SJSA1 (cell line): ENCODE results near the gene RNU6-9. TPM values are rescaled to one million over a fixed set of nuclear protein-coding genes. Genes with fewer than 3 reads are reported as not detected.
"Not testable (repeated sequence)": the region's sequence is repeated elsewhere in the genome, so short reads cannot be mapped to it uniquely, and the experiment has no call there.

ENCODE experiments used
- DNase-seq, 2 experiments: peaks; one replicate each; pipeline ENCODE4 v3.0.0-alpha.2; 2015 to 2020; ENCODE audit warnings: low spot score in 2 of 2, low read depth in 1 of 2
- H3K27ac ChIP-seq: fragments of 250-450 bp; sonication (Bioruptor Pico); 2 replicates; pipeline ENCODE4 v1.5.1; 2020; ENCODE audit warnings: mild to moderate bottlenecking, moderate library complexity
- H3K27me3 ChIP-seq: fragments of 250-450 bp; sonication (Bioruptor Pico); replicated peaks from 2 replicates; pipeline ENCODE4 v1.5.1; 2020; ENCODE audit warnings: mild to moderate bottlenecking, moderate library complexity
- H3K36me3 ChIP-seq: fragments of 250-450 bp; sonication (Bioruptor Pico); 2 replicates; pipeline ENCODE4 v1.5.1; 2020; ENCODE audit warnings: mild to moderate bottlenecking
- H3K4me1 ChIP-seq: fragments of 250-450 bp; sonication (Bioruptor Pico); replicated peaks from 2 replicates; pipeline ENCODE4 v1.6.1; 2021; ENCODE audit warnings: mild to moderate bottlenecking
- H3K4me3 ChIP-seq: fragments of 250-450 bp; sonication (Bioruptor Pico); 2 replicates; pipeline ENCODE4 v1.5.1; 2020; ENCODE audit warnings: mild to moderate bottlenecking
- H3K9me3 ChIP-seq: fragments of 250-450 bp; sonication (Bioruptor Pico); replicated peaks from 2 replicates; pipeline ENCODE4 v1.5.1; 2020; ENCODE audit warnings: mild to moderate bottlenecking
- total RNA-seq: library from RNA; depleted of rRNA; stranded (reverse); fragments of >200 nt; shearing (Covaris generic); gene quantifications from 2 replicates; pipeline ENCODE4 v1.2.3, GENCODE V29; 2014

RNU6-9 gene
- total RNA-seq, 1 experiment from 2014 or later, result not detected

DNA sequence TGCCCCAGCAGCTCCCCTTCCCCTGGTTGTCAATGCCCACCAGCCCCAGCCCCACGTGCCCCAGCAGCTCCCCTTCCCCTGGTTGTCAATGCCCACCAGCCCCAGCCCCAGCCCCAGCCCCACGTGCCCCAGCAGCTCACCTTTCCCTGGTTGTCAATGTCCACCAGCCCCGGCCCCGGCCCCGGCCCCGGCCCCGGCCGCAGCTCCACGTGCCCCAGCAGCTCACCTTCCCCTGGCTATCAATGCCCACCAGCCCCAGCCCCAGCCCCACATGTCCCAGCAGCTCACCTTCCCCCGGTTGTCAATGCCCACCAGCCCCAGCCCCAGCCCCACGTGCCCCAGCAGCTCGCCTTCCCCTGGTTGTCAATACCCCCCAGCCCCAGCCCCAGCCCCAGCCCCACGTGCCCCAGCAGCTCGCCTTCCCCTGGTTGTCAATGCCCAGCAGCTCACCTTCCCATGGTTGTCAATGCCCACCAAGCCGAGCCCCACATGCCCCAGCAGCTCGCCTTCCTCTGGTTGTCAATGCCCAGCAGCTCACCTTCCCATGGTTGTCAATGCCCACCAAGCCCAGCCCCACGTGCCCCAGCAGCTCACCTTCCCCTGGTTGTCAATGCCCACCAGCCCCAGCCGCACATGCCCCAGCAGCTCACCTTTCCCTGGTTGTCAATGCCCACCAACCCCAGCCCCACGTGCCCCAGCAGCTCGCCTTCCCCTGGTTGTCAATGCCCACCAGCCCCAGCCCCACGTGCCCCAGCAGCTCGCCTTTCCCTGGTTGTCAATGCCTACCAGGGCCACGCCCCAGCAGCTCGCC lies 14.3 kb upstream of the RNU6-9 start:
- DNase-seq, H3K27ac ChIP-seq, H3K4me3 ChIP-seq, H3K9me3 ChIP-seq, H3K4me1 ChIP-seq, H3K27me3 ChIP-seq: not testable (repeated sequence)
- H3K36me3 ChIP-seq, result peaks cover 63% of the 10 kb centered on the region

DNA sequence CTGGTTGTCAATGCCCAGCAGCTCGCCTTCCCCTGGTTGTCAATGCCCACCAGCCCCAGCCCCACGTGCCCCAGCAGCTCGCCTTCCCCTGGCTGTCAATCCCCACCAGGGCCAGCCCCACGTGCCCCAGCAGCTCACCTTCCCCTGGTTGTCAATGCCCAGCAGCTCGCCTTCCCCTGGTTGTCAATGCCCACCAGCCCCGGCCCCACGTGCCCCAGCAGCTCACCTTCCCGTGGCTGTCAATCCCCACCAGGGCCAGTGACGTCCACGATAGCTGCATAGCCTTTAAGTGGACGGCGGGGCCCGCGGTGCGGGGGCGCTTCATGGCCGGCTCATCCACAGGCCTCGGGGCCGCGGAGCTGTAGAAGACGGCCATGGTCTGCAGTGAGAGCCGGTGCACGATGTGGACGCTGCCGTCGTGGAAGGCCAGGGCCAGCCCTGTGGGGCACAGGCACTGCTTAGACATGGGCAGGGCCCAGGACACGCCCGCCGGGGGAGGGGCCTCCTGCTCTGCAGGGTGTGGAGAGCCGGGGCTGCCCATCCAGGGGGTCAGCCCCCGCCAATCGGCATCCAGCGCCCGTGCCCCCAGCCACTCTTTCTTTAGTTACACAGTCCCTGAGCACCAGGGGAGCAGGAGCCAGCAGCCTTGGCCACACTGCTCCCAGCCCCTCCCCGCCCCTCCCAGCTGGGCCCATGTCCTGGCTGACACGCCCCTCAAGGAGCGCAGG lies 13.4 kb upstream of the RNU6-9 start:
- H3K36me3 ChIP-seq, result peaks cover 62% of the 10 kb centered on the region
- H3K27ac ChIP-seq, result no peak overlapping the region
- H3K27me3 ChIP-seq, result no peaks in the 10 kb centered on the region
- no peaks in the 10 kb centered on the region for H3K9me3 ChIP-seq
- DNase-seq, result no peak
- H3K4me1 ChIP-seq, result no peaks in the 10 kb centered on the region
- H3K4me3 ChIP-seq, result no peak overlapping the region

DNA sequence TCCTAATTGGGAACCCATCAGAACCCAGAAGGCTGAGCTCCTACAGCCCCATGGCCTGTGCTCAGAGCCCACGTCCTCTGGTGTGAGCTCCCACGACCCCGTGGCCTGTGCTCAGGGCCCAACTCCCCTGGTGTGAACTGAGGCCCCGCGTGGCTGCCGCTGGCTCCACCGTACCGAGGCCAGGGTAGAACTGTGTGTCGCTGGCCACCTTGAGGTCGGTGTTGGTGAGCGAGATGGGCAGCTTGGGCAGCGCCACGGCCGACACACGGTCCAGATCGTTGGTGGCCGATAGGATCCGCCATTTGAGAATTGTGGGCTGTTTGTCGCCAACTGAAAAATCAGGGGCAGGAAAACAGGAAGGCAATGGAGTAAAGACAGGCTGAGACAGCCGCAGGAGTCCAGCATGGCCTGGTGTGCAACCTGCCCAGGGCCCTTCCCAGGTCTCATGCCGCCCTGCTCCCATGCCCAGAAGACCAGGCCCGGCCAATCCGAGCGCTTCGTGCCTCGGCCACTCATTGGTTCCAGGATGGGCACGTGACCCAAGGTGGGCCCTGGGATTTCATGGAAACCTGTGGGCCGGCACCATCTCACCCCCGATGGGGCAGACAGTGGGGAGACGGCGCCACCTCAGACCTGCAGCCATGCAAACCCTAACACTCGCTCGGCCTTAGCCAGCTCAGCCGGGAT lies 11.8 kb upstream of the RNU6-9 start:
- Histone ChIP-seq H3K36me3 (peaks cover 63% of the 10 kb centered on the region), H3K9me3 (no peaks in the 10 kb centered on the region), H3K4me1 (no peaks in the 10 kb centered on the region), H3K27me3 (no peaks in the 10 kb centered on the region), H3K27ac (no peak overlapping the region), H3K4me3 (no peak overlapping the region)
- DNase-seq, result no peak

DNA sequence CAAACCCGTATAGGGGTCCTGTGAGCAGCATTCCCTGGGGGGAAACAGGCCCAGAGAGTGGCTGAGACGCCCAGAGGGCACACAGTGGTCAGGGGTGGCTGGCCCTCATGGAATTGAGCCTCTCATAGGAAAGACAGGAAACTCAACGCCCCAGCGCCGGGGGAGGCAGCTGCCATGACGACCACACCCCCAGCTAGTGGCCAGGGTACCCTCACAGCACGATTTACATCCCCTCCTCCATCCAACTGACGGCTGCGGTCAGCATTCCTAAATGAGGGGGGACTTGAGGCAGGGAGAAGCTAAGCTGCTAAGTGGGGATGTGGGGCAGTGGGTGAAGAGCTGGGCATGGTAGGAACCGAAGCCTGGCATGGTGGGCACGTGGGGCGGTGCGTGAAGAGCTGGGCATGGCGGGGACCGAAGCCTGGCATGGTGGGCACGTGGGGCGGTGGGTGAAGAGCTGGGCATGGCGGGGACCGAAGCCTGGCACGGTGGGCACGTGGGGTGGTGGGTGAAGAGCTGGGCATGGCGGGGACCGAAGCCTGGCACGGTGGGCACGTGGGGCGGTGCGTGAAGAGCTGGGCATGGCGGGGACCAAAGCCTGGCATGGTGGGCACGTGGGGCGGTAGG lies 10.3 kb upstream of the RNU6-9 start:
- H3K4me1 ChIP-seq, result no peaks in the 10 kb centered on the region
- DNase-seq, result no peak
- H3K4me3 ChIP-seq, result no peak overlapping the region
- no peak overlapping the region for H3K27ac ChIP-seq
- H3K27me3 ChIP-seq, result no peaks in the 10 kb centered on the region
- H3K9me3 ChIP-seq, result no peaks in the 10 kb centered on the region
- H3K36me3 ChIP-seq, result peaks cover 67% of the 10 kb centered on the region

DNA sequence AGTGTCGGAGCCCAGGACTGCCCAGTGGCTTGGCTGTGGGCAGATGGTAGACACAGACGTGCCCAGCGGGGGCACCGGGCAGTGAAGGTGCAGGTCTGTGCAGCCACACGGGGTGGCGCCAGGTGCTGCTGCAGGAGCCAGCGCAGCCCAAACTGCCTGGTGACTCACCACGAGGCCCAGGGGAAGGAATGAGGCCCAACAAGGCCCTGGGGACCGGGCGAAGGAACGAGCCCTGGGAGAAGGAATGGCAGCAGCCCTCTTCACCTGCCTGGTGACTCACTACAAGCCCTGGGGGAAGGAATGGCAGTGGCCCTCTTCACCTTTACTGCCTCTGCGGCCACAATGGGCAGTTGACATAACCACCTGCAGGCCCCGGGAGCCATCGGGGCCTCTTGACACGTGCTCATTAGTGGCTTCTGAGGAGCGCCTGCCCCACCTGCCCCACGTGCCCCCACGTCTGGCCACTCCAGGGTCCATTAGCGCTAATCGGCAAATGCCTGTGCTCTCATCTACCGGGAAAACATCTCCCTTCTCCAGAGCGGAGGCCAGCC lies 9.5 kb upstream of the RNU6-9 start:
- Histone ChIP-seq H3K27ac (no peak overlapping the region), H3K27me3 (no peaks in the 10 kb centered on the region), H3K4me1 (no peaks in the 10 kb centered on the region), H3K36me3 (peaks cover 70% of the 10 kb centered on the region), H3K4me3 (no peak overlapping the region), H3K9me3 (no peaks in the 10 kb centered on the region)
- DNase-seq, result no peak

DNA sequence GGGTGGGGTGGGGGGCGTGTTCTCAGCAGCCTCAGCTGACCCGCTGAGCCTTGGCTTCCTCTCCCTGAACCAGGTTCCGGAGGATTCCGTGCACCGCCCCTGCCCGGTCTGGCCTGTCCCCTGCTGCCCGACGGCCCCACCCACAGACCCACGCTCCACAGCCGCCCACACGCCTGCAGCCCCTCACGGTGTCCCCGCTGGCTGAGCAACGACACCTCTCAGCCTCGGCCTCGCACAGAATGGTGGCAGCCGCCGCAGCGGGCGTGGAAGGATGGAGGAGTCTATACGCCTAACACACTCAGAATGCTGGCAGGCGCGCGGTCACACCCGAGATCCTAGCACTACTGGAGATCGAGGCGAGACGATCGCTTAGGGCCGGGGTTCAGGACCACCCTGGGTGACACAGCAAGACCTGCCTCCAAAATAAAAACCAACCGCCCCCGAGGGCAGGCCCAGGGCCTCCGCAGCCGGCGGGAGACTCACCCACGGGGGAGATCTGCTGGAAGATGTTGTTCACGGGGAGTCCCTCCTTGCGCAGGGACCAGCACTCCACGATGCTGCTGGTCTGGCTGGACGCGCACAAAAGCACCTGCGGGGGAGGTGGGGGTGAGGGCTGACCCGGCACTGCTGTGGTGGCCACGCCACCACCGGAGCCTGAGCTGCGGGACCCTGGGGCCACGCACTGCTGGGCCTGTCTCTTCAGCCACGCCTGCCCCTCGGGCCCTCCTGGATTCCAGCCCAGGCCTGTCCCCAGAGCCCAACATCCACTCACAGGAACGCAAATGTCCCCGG lies 8.7 kb upstream of the RNU6-9 start:
- H3K4me1 ChIP-seq, result no peaks in the 10 kb centered on the region
- H3K27ac ChIP-seq, result no peak overlapping the region
- H3K9me3 ChIP-seq, result no peaks in the 10 kb centered on the region
- peaks cover 77% of the 10 kb centered on the region for H3K36me3 ChIP-seq
- H3K4me3 ChIP-seq, result no peak overlapping the region
- H3K27me3 ChIP-seq, result no peaks in the 10 kb centered on the region
- no peak for DNase-seq

DNA sequence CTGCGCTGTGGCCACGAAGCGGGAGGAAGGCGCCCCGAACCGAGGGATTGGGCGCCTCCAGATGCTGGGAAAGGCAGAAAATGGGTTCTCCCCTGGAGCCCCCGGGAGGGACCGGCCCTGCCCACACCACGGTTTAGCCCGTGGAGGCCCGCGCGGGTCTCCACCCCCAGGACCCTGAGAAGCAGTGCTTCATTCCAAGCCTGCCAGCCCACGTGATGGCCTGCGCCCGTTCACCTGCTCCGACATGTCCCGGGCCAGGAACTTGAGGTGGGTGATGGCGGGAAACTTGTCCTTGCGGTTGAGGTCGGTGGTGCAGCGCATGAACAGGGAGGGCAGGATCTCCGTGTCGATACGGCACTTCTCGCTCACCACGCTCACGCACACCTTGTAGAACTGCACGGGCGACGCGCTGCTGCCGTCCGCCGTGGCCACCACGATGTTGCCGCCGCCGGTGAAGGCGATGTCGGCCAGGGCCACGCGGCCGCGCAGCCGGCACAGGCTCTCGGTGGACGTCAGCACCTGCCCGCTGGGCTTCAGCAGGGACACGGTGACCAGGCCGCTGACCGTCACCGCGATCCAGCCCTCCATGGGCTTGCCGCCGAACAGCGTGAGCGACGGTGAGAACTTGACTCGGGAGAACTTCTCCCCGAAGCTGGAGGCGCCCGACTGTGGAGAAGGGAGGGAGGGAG lies 7.6 kb upstream of the RNU6-9 start:
- H3K36me3 ChIP-seq, result peaks cover 80% of the 10 kb centered on the region
- H3K27ac ChIP-seq, result no peak overlapping the region
- DNase-seq, result no peak
- no peak overlapping the region for H3K4me3 ChIP-seq
- H3K9me3 ChIP-seq, result no peaks in the 10 kb centered on the region
- H3K4me1 ChIP-seq, result no peaks in the 10 kb centered on the region
- H3K27me3 ChIP-seq, result no peaks in the 10 kb centered on the region

DNA sequence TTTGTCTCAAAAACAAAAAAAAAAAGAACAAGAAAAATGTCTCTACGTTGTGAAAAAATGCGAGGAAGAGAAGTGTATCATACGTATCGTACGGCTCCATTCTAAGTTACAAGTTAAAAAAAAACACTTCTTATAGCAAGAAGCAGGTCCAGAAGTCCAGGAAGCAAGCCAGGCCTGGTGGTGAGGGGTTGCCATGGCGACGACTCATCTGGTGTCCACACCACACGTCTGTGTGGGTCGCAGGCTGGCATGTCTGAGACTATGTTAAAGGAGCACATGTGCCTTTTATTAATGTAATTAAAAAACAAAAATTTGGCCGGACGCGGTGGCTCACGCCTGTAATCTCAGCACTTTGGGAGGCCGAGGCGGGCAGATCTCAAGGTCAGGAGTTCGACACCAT lies 6.2 kb upstream of the RNU6-9 start:
- no peaks in the 10 kb centered on the region for H3K27me3 ChIP-seq
- H3K4me3 ChIP-seq, result no peak overlapping the region
- no peak overlapping the region for H3K27ac ChIP-seq
- H3K4me1 ChIP-seq, result no peaks in the 10 kb centered on the region
- no peaks in the 10 kb centered on the region for H3K9me3 ChIP-seq
- DNase-seq, result no peak
- peaks cover 74% of the 10 kb centered on the region for H3K36me3 ChIP-seq

DNA sequence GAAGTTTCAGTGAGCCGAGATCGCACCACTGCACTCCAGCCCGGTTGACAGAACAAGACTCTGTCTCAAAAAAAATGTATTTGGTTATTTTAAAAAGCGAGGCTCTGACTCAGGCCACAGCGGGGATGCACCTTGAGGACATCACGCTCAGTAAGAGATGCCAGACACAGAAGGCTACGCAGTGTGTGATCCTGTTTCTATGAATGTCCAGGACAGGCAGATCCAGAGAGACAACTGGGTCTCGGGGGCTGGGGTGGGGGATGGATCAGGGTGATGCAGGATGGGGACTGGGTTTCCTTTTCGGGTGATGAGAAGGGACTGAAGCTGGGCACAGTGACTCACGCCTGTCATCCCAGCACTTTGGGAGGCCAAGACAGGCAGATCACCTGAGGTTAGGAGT lies 5.7 kb upstream of the RNU6-9 start:
- H3K27me3 ChIP-seq, result no peaks in the 10 kb centered on the region
- no peak overlapping the region for H3K27ac ChIP-seq

DNA sequence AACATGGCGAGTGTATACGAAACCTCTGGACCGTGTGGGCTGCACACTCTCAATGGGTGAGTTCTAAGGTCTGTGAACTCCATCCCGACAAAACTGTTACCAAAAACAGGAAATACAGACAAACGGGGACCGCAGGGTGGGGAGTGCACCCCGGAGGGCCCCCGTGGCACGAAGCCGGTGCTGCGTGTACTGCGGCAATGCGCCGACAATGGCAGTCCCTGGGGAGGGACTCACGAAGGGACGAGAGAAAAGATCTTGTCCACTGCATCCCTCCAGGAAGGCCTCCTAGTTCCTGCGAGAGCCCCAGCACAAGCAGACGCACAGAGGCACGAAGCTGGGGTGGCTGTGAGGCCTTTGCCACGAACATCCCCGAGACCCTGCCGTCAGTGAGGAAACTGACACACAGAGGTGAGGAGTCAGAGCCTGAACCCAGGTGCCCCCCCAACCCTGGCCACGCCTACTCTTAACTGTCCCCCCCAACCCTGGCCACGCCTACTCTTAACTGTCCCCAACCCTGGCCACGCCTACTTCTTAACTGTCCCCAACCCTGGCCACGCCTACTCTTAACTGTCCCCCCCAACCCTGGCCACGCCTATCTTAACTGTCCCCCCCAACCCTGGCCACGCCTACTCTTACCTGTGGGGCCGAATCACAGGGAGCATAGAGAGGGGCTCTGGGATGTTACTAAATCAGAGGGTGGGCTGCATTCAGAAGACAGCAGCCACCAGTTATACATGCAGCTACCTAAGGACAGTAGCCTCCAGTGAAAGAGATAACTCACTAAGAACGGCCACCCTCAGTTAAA lies 4.5 kb upstream of the RNU6-9 start:
- DNase-seq, result no peak
- no peaks in the 10 kb centered on the region for H3K4me1 ChIP-seq
- peaks cover 62% of the 10 kb centered on the region for H3K36me3 ChIP-seq

More for the DNA sequence above, 5.7 kb upstream of the RNU6-9 start:
- Histone ChIP-seq H3K9me3 (no peaks in the 10 kb centered on the region), H3K36me3 (peaks cover 68% of the 10 kb centered on the region), H3K4me3 (no peak overlapping the region), H3K4me1 (no peaks in the 10 kb centered on the region)
- no peak for DNase-seq

DNA sequence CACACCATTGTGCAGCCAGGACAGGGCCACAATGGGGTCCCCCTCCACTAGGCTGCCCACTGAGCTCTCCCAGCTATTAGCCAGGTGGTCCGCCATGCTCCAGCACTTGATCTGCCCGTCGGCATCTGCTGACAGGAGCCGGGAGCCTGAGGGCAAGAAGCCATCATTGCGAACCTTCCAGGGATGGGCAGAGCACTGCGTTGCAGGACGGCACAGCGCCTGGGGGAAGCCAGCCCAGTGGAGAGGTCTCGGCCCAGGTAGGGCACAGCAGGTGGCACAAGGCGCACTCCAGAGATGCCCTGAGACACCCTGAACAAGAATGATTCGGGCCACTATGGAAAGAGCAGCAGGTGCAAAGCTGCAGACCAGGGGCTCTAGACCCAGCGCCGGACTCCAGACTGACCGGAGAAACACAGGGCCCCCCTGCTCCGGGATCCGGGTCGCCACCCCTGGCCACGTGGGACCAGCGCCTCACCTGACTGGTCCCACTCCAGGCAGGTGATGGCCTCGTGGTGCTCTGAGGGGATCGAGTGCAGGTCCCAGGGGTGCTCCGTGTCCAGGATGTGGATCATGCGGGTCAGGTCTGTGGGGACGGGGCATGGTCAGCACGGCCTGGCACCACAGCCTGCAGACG lies 3.5 kb upstream of the RNU6-9 start:
- Histone ChIP-seq H3K4me1 (no peaks in the 10 kb centered on the region), H3K36me3 (peaks cover 54% of the 10 kb centered on the region), H3K27me3 (no peaks in the 10 kb centered on the region), H3K27ac (no peak overlapping the region), H3K4me3 (no peak overlapping the region), H3K9me3 (no peaks in the 10 kb centered on the region)
- DNase-seq, result no peak

More for the DNA sequence above, 4.5 kb upstream of the RNU6-9 start:
- Histone ChIP-seq H3K9me3 (no peaks in the 10 kb centered on the region), H3K4me3 (no peak overlapping the region), H3K27ac (no peak overlapping the region), H3K27me3 (no peaks in the 10 kb centered on the region)
